GM18502 (cell line): ENCODE data around the gene KAT8.
"Not testable (repeated sequence)": the region's sequence is repeated elsewhere in the genome, so short reads cannot be mapped to it uniquely, and the experiment has no call there.

Source experiments
- ATAC-seq: cut with Tn5 transposase; IDR thresholded peaks from one replicate; pipeline ENCODE4 v1.9.1; 2021; ENCODE audit warnings: mild to moderate bottlenecking; ENCODE audit not compliant: unreplicated experiment, poor library complexity

KAT8 gene

GRCh38 chr16:31143011-31143693 is 25.7 kb downstream of the KAT8 start:
- ATAC-seq = no peak

DNA sequence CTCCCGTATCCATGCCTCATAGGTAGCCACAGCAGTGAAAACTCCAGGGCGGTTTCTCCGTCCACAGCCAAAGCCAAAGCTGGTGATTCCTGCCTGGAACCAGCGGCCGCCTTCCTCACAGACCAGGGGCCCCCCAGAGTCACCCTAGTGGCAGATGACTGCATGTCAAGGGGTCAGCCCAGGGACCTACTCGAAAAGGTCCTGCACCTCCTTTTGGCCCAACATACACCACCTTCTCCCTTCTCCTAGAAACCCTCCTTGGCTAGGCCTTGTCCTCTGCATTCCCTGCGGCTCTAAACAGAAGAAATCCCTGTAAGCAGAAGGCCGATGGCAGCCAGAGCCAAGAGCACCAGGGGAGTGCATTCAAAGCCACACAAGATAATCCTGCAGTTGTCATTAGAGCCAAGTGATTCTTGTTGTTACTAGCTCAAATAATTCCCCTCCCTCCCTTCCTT is 26.3 kb downstream of the KAT8 start:
- no peak for ATAC-seq

DNA sequence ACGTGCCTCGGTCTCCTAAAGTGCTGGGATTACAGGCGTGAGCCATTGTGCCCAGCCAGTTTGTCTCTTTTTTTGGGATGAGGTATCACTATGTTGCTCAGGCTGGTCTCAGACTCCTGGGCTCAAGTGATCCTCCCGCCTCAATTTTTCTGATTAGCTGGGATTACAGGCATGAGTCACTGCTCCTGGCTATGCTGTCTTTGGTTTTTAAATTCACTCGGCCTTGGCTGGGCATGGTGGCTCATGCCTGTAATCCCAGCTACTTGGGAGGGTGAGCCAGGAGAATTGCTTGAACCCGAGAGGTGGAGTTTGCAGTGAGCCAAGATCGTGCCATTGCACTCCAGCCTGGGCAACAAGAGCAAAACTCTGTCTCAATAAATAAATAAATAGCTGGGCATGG is 27.0 kb downstream of the KAT8 start:
- ATAC-seq = not testable (repeated sequence)

DNA sequence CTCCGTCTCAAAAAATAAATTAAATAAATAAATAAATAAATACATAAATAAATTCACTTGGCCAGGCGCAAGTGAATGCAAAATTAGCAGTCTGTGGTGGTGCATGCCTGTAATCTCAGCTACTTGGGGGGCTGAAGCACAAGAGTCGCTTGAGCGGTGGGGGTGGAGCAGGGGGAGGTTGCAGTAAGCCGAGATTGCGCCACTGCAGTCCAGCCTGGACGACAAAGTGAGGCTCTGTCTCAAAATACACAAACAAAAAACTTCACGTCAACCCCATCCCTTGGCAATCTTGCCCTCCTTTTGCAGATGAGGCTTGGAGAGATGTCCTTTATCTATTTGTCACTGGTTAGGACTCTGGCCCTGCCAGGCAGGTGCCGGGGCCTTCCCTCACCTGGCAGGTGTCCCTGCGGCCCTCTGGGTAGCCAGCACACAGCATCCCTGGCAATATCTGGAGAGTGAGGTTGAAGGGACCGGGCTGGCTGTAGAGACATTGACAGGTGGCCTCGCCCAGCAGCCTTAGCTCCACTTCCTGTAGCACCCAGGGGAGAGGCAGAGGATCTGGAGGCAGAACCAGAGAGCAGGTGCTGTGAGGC is 28.0 kb downstream of the KAT8 start:
- no peak for ATAC-seq

DNA sequence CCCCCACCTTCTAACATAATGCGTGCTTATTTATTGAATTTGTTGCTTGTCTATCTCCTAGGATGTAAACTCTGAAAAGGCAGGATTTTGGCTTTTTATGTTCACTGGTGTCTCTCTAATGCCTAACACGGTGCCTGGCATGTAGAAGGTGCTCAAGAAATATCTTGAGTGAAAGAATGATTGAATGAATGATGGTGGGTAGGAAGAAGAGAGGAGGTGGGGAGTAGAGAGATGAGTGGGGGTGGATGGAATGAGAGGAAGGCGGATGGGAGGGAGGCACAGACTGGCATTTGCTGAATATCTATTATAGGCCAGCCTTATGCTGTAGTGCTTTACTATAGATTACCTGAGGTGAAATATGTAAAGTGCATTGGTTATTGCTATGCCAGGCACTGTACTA is 30.1 kb downstream of the KAT8 start:
- no peak for ATAC-seq

DNA sequence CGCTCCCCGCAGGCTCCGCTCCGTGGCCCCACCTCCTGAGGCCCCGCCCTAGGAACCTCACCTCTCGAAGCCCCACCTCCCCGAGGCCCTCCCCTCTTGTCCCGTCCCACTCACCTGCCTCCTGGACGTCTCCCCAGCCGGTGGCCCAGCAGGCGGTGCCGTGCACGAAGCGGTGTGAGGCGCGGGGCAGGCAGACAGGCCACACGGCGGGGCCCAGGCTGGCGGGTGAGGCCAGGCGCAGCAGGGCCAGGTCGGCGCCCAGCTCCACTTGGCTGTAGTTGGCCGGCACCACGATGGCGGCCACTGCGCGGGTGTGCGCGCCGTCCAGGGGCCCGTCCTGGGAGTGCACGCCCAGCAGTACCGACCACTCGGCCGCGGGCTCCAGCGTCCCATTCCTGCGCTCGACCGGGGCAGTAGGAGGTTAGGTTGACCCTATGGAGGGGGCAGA is 30.8 kb downstream of the KAT8 start:
- ATAC-seq = no peak

DNA sequence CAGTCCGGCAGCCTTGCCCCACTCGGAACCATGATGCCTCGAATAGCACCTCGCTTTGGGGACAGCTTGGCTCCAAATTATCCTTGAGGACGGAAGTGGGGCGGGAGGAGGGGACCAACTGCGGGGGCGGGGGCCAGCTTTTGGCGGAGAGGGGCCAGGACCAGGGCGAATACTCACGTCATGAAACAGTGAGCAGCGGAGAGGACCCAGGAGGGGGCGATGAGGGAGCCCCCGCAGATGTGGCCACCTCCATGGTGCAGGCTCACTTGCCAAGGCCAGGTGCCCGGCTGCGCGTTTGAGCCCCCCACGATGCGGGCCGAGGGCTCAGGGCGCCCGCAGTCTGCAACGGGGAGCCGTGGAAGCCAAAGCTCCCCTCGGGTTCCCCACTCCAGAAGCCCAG is 31.4 kb downstream of the KAT8 start:
- no peak for ATAC-seq

- ATAC-seq = no peak
These were observed 31.9 kb downstream of the KAT8 start for GRCh38 chr16:31149332-31149731.

DNA sequence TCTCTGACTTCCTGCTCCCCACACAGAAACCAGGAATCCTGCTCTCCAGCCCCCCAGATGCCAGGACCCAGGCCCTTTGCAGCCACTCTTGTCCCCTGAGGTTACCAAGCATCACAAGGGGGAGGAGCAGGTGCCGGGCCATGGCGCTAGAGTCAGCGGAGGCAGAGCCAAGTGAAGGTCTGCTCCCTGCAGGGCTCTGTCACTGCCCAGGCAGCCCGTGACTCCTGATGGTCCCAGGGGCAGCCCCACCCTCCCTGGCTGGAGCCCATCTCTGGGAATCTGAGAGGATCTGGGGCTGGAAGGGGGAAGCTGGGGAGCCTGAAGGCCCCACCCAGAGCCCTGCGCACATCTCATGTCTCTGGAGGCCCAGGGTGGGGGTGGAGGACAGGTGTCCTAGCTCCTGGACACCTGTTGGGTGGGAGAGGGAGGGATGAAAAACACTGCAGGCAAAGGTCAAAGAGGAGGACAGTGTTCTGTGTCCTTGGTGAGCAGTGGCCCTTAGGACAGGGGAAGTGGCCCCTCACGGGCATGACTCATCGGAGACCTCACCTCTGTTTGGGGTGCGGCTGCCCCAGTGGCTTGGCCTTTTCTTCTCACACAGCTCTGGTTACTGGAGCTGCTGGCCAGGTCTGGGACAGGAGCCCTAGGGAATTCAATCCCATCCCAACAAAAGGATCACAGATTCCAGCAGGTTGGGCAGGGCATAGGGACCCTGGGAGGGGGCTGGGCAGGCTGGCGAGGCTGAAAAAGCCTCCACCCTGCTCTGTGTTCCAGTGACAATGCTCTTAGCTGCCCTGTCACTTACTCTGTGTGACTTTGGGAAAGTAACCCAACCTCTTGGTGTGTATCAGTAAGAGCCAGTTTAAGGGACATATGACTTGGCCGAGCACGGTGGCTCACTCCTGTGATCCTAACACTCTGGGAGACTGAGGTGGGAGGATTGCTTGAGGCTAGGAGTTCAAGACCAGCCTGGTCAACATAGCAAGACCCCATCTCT is 32.7 kb downstream of the KAT8 start, which contains the start of gene PRSS36:
PRSS36 (minus strand) TSS at position 173 of the 997 bp plus-strand sequence; CDS start at position 142, 31 bp downstream.
- no peak for ATAC-seq

GRCh38 chr16:31150976-31151375 is 33.5 kb downstream of the KAT8 start:
- not testable (repeated sequence) for ATAC-seq

- ATAC-seq = no peak
These were observed 39.7 kb downstream of the KAT8 start for GRCh38 chr16:31157136-31157535.

DNA sequence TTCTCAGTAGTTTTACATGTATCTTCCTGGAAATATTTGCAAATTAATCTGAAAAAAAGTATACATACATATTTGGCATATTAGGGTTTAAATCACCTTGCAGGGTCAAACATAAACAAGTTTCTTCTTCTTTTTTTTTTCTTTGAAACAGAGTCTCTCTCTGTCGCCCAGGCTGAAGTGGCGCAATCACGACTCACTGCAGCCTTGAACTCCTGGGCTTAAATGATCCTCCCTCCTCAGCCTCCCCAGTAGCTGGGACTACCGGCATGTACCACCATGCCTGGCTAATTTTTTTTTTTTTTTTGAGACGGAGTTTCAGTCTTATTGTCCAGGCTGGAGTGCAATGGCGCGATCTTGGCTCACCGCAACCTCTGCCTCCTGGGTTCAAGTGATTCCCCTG is 49.9 kb downstream of the KAT8 start:
- no peak for ATAC-seq

- no peak for ATAC-seq
These were observed 51.4 kb downstream of the KAT8 start for GRCh38 chr16:31168848-31169247.

GRCh38 chr16:31170048-31170447 is 52.6 kb downstream of the KAT8 start:
- not testable (repeated sequence) for ATAC-seq

DNA sequence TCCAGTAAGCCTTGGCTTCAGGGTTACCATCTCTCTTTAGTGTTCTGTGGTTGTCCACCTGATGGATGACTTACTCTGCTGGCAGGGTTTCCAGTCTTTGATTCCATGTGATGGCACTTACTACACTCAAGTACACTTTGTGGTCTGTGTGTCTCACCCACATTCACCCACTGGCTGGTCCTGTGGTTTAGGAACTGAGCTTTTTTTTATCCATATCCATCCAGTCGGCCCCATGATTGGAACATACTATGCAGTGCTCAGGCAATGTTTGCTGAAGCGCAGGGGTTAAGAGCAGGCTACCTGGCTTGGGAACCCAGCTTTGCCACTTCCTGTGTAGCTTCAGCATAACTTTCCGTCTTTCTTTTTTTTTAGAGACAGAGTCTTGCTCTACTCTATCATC is 59.7 kb downstream of the KAT8 start:
- ATAC-seq = no peak

DNA sequence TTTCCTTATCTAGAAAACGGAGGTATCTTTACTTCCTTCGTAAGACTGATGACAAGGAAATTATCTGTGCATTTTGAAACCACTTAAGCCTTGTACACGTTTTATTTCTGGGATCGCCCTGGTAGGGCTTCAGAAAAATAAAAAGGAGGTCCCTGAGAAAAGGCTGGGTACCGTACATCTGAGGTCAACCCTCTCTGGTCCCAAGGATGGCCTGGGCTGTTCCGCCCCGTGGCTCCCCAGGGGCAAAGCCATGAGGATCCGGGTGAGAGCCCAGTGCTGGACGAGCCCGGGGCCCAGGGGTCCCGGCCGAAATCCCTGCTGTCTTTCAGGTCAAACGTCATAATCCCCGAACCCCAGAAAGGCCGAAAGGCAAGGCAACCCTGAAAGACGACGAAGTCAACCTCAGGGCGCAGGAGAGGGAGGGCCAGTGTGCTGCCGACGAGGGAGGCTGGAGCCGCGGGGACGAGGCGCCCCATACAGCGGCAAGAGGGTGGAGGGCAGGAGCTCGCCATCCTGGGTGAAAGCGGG is 61.8 kb downstream of the KAT8 start:
- no peak for ATAC-seq

DNA sequence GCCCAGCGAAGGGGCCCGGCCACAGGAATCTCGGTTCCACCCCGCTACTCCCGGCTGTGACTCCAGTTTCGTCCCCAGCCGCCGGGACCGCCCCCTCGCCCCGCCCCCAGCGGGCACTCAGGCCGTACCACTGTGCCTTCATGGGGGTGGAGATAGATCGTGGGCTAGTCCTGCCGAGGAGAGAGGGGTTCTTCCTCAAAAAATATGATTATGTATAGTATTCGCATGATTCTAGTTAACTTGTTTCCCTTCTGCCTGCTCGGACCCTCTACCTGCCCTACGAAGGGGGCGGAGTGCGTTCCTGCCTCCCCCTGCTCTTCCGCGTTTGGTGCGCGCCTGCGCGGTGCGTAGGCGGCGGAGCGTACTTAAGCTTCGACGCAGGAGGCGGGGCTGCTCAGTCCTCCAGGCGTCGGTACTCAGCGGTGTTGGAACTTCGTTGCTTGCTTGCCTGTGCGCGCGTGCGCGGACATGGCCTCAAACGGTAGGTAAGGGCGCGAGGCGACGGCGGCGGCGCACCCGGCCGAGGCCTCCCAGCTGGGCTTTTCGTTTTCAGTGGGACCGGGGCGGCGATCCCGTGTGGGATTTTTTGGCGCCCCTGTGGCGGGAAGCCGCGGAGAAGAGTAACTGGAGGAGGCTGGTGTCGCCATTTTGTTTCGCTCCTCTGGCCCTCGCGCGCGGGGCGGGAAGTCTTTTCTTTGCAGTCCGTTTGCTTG is 62.4 kb downstream of the KAT8 start, which contains the start of gene FUS:
FUS (plus strand) TSS at position 393 of the 713 bp plus-strand sequence; CDS start at position 469, 76 bp downstream.
- peak; percentile 58 for ATAC-seq
